Measurements from ENCODE around the gene TFR2.

The TFR2 gene

DNA sequence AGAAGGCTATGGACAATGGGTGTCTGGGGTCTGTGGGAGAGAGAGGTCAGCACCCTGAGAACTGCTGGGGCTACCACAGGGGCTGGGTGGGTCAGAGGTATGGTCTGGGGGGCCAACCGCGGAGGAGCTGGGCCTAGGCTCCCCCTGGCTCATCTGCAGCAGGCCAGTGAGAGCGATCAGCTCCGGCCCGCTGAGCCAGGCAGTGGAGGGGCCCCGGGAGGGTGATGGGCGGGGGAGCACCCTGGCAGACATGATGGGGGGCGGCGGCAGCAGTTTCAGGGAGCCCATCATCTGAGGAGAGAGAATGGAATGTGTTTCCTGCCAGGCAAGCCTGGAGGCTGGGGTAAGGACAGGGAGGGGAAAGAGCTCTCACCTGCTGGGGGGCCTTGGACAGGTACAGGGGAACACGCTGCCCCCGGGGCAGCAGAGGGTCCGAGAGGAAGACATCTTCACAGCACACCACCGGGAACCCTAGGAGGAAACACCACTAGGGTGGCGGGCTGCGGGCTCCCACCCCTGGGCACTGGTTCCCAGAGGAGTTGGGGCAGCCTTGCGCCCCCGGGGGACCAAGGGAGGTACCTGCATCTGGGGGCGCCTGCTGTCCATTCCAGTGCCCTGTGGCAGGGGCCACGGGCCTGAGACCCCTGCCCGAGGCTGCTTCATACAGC, 68.9 kb downstream of the TFR2 start:
- no peak for DNase-seq

DNA sequence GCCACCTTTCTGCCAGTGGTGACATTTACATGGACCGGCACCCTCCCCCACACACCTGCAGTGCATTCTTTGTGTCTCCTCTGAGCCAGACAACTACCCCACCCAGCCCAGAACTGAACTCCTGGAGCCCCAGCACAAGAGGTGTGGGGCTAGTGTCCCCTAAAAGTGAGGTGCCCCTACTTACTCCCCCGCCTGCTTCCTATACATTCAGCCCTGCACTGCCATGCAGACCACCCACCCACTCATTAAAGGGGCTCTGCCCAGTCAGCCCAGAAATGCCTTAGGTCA, 69.6 kb downstream of the TFR2 start:
- no peak for DNase-seq

DNA sequence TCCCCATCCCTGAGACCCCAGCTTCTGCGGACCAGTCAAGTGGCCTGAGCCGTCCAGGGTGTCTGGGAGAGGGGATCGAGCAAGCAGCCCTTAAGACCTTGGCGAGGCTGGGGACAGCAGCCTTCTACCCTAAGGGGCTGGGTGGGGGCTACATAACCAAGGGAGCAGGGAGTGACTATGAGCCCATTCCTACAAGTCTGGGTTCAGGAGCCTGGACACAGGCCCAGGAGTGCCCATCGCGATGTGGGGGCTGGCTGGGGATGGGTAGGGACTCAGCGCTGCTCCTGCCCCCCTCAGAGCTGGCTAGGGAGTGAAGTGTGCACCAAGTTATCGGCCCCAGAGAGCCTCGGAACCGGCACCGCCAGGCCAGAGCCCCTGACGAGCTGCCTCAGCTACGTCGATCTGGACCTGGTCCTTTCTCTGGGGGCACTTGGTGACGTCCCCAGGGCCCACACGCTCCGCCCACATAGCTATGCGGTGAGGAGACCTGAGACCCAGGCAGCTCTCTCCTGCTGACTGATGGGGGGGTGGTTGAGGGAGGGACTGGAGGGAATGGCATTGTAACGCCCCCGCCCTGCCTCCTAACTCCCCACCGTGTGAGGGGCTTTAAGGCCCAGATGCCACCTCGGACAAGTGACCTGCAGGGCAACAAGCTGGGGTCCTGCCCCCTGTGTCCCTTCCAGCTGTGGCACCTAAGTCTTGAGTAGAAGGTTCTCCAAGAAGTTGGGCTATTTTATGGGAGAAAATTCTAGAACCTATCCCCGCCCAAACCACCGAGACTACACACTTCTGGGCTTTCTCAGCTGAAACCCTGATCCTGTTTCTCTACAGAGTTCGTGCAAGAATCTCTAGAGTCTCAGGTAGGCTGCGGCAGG, 70.2 kb downstream of the TFR2 start:
- DNase-seq = no peak
